ENCODE data around the gene CELSR3.
A peak's percentile ranks its signal among the peaks of the same experiment; 100 is the strongest.

Gene CELSR3

GRCh38 chr3:48660800-48661400, 1.8 kb downstream of the CELSR3 start:
- no peak overlapping the region for H3K4me3 ChIP-seq (replicated peaks; ENCODE audit: insufficient read depth, low read length)
- H3K27ac ChIP-seq (replicated peaks): no peak overlapping the region
- no peak for DNase-seq (ENCODE audit: low read depth in 1 of 2, low spot score in 1 of 2)
- peaks cover 3% of the 10 kb centered on the region for H3K27me3 ChIP-seq (ENCODE audit: insufficient read depth, poor library complexity, severe bottlenecking)
- TF ChIP-seq POLR2AphosphoS5 (IDR thresholded peaks at IDR 0.05; ENCODE audit: low read depth) (no peak), REST (IDR thresholded peaks at IDR 0.05; ENCODE audit: insufficient replicate concordance, low read depth) (no peak), SPI1 (IDR thresholded peaks at IDR 0.05; ENCODE audit: borderline replicate concordance, low read depth) (no peak), GABPA (IDR thresholded peaks at IDR 0.05; ENCODE audit: low read depth) (no peak)
- TF ChIP-seq, protein P1, sequence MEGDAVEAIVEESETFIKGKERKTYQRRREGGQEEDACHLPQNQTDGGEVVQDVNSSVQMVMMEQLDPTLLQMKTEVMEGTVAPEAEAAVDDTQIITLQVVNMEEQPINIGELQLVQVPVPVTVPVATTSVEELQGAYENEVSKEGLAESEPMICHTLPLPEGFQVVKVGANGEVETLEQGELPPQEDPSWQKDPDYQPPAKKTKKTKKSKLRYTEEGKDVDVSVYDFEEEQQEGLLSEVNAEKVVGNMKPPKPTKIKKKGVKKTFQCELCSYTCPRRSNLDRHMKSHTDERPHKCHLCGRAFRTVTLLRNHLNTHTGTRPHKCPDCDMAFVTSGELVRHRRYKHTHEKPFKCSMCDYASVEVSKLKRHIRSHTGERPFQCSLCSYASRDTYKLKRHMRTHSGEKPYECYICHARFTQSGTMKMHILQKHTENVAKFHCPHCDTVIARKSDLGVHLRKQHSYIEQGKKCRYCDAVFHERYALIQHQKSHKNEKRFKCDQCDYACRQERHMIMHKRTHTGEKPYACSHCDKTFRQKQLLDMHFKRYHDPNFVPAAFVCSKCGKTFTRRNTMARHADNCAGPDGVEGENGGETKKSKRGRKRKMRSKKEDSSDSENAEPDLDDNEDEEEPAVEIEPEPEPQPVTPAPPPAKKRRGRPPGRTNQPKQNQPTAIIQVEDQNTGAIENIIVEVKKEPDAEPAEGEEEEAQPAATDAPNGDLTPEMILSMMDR (IDR thresholded peaks at IDR 0.05; ENCODE audit: insufficient read depth, low read length): no peak

- Histone ChIP-seq H3K4me3 (replicated peaks; ENCODE audit: insufficient read depth, low read length) (no peak overlapping the region), H3K27me3 (ENCODE audit: insufficient read depth, poor library complexity, severe bottlenecking) (peaks cover 3% of the 10 kb centered on the region), H3K27ac (replicated peaks) (peak overlapping the region; percentile 56; the same call in 1 of the 2 replicates)
- DNase-seq (ENCODE audit: low read depth in 1 of 2, low spot score in 1 of 2): no peak
- TF ChIP-seq REST (IDR thresholded peaks at IDR 0.05; ENCODE audit: insufficient replicate concordance, low read depth): no peak
- TF ChIP-seq SPI1 (IDR thresholded peaks at IDR 0.05; ENCODE audit: borderline replicate concordance, low read depth): no peak
- no peak for TF ChIP-seq POLR2AphosphoS5 (IDR thresholded peaks at IDR 0.05; ENCODE audit: low read depth)
- TF ChIP-seq GABPA (IDR thresholded peaks at IDR 0.05; ENCODE audit: low read depth): no peak
- TF ChIP-seq, protein P1 (IDR thresholded peaks at IDR 0.05; ENCODE audit: insufficient read depth, low read length): no peak
Measured at GRCh38 chr3:48656841-48657281, 5.8 kb downstream of the CELSR3 start.

GRCh38 chr3:48656061-48656840, 6.4 kb downstream of the CELSR3 start:
- no peak for TF ChIP-seq POLR2AphosphoS5 (IDR thresholded peaks at IDR 0.05; ENCODE audit: low read depth)
- peak; percentile 11 for TF ChIP-seq REST (IDR thresholded peaks at IDR 0.05; ENCODE audit: insufficient replicate concordance, low read depth)
- no peak for TF ChIP-seq GABPA (IDR thresholded peaks at IDR 0.05; ENCODE audit: low read depth)
- no peak for TF ChIP-seq SPI1 (IDR thresholded peaks at IDR 0.05; ENCODE audit: borderline replicate concordance, low read depth)
- TF ChIP-seq, protein P1 (IDR thresholded peaks at IDR 0.05; ENCODE audit: insufficient read depth, low read length): peak; percentile 70
- H3K4me3 ChIP-seq (replicated peaks; ENCODE audit: insufficient read depth, low read length): peak overlapping the region; percentile 50
- H3K27ac ChIP-seq (replicated peaks): peak overlapping the region; percentile 56
- H3K27me3 ChIP-seq (ENCODE audit: insufficient read depth, poor library complexity, severe bottlenecking): peaks cover 3% of the 10 kb centered on the region
- peak; percentile 71 to 84 for DNase-seq (ENCODE audit: low read depth in 1 of 2, low spot score in 1 of 2)

All from HL-60 (cell line).